HEK293 (cell line): ENCODE results near the gene ATP6V1D.

Source experiments
- CTCF ChIA-PET: fragments of 350-600 bp; formaldehyde crosslinking; extraction: SDS; loops from one replicate; lab custom pipeline; 2021; ENCODE audit warnings: antibody characterized with exemption; lab: Yijun Ruan, JAX
- POLR2A ChIA-PET: fragments of 300-600 bp; formaldehyde crosslinking; extraction: SDS; loops from one replicate; lab custom pipeline; 2020; ENCODE audit warnings: antibody characterized with exemption, inconsistent platforms; lab: Yijun Ruan, JAX
- H3K27ac ChIP-seq: fragments of 200-500 bp; sonication (Bioruptor generic); 2 replicates; pipeline ENCODE4 v1.5.1; 2014; ENCODE audit warnings: low read depth, low read length, control low read depth, inconsistent platforms; ENCODE audit errors: extremely low read depth
- H3K36me3 ChIP-seq, 2 experiments: fragments of 200-500 bp in 1 of 2; sonication (Bioruptor generic) in 1 of 2; 1 replicate in 1 of 2; 2 replicates in 1 of 2; pipeline ENCODE4 v1.5.1; 2014 to 2017; ENCODE audit warnings: inconsistent platforms in 2 of 2, low read length in 2 of 2; ENCODE audit not compliant: control insufficient read depth in 2 of 2, insufficient read depth in 1 of 2
- H3K4me1 ChIP-seq: fragments of 200-500 bp; sonication (Bioruptor generic); 2 replicates; pipeline ENCODE4 v1.5.1; 2014; ENCODE audit warnings: mild to moderate bottlenecking, low read length, inconsistent platforms; ENCODE audit not compliant: control insufficient read depth, insufficient read depth
- H3K4me3 ChIP-seq: 2 replicates; pipeline ENCODE4 v1.5.1; 2011; ENCODE audit warnings: low read depth, mild to moderate bottlenecking, control low read depth, low read length, moderate library complexity
- H3K9me3 ChIP-seq: fragments of 200-500 bp; sonication (Bioruptor generic); 2 replicates; pipeline ENCODE4 v1.5.1; 2014; ENCODE audit warnings: low read depth, low read length, inconsistent platforms; ENCODE audit not compliant: control insufficient read depth, insufficient read depth
- GLIS1 ChIP-seq: fragments of 450-650 bp; formaldehyde crosslinking; IDR thresholded peaks from 2 replicates; pipeline ENCODE4 v1.5.1; 2016; ENCODE audit warnings: missing biosample characterization, missing genetic modification characterization
- HOXA7 ChIP-seq: sonication (generic); formaldehyde crosslinking; IDR thresholded peaks from 2 replicates; pipeline ENCODE4 v1.8.1; 2022; ENCODE audit warnings: missing genetic modification reagents, borderline replicate concordance
- HOXD13 ChIP-seq: sonication (generic); formaldehyde crosslinking; IDR thresholded peaks from 2 replicates; pipeline ENCODE4 v1.8.0; 2022; ENCODE audit warnings: missing genetic modification reagents, borderline replicate concordance
- MZF1 ChIP-seq: fragments of 450-650 bp; formaldehyde crosslinking; IDR thresholded peaks from 2 replicates; pipeline ENCODE4 v1.5.1; 2017; ENCODE audit warnings: missing biosample characterization, missing genetic modification characterization, borderline replicate concordance
- ZBTB1 ChIP-seq: fragments of 450-650 bp; formaldehyde crosslinking; IDR thresholded peaks from 2 replicates; pipeline ENCODE4 v1.5.1; 2016; ENCODE audit warnings: missing biosample characterization, missing genetic modification characterization
- ZBTB21 ChIP-seq: fragments of 450-650 bp; formaldehyde crosslinking; IDR thresholded peaks from 2 replicates; pipeline ENCODE4 v1.5.1; 2017; ENCODE audit warnings: missing biosample characterization, missing genetic modification characterization
- ZNF2 ChIP-seq: fragments of 450-650 bp; formaldehyde crosslinking; IDR thresholded peaks from 2 replicates; pipeline ENCODE4 v1.5.1; 2016; ENCODE audit warnings: missing biosample characterization, missing genetic modification characterization
- ZNF311 ChIP-seq: fragments of 450-650 bp; formaldehyde crosslinking; IDR thresholded peaks from 2 replicates; pipeline ENCODE4 v1.5.1; 2017; ENCODE audit warnings: missing biosample characterization, missing genetic modification characterization, borderline replicate concordance
- ZNF48 ChIP-seq: fragments of 450-650 bp; formaldehyde crosslinking; IDR thresholded peaks from 2 replicates; pipeline ENCODE4 v1.5.1; 2016; ENCODE audit warnings: missing biosample characterization, missing genetic modification characterization
- ZNF701 ChIP-seq: fragments of 450-650 bp; formaldehyde crosslinking; IDR thresholded peaks from 2 replicates; pipeline ENCODE4 v1.5.1; 2016; ENCODE audit warnings: missing biosample characterization, missing genetic modification characterization
- TF ChIP-seq, protein P1 (sequence below): fragments of 450-650 bp; formaldehyde crosslinking; conservative IDR thresholded peaks from 2 replicates; pipeline ENCODE4 v1.5.1; 2016; ENCODE audit warnings: low read depth, missing biosample characterization, missing genetic modification characterization
- TF ChIP-seq, protein P2 (sequence below): fragments of 450-650 bp; formaldehyde crosslinking; IDR thresholded peaks from 2 replicates; pipeline ENCODE4 v1.5.1; 2016; ENCODE audit warnings: missing biosample characterization, missing genetic modification characterization
- TF ChIP-seq, protein P3 (sequence below): fragments of 450-650 bp; formaldehyde crosslinking; IDR thresholded peaks from 2 replicates; pipeline ENCODE4 v1.5.1; 2016; ENCODE audit warnings: missing biosample characterization, missing genetic modification characterization
- TF ChIP-seq, protein P4 (sequence below): fragments of 450-650 bp; formaldehyde crosslinking; IDR thresholded peaks from 2 replicates; pipeline ENCODE4 v1.5.1; 2017; ENCODE audit warnings: missing biosample characterization, missing genetic modification characterization
- TF ChIP-seq, protein P5 (sequence below): fragments of 450-650 bp; formaldehyde crosslinking; IDR thresholded peaks from 2 replicates; pipeline ENCODE4 v1.5.1; 2016; ENCODE audit warnings: missing biosample characterization, missing genetic modification characterization

The ATP6V1D gene

DNA sequence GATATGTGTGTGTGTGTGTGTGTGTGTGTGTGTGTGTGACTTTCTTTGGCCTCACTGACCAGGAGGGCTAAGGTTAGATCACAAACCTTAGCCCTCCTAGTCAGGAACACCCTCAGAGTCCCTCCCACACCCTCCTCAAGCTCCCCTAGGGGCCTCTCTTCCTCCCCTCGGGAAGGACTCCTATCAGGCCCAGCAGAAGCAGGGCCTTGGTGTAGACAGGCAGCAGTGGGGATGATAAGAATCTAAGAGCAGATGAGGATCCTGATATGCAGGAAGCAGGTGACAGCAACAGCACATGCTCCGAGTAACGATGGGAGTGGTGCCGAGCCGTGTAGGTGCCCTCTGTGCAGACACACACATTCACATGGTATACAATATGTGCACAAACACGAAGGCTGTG lies 31.7 kb upstream of the ATP6V1D start:
- H3K9me3 ChIP-seq, result no peaks in the 10 kb centered on the region
- TF ChIP-seq ZBTB21 (tag by site-specific recombination) (no peak), ZNF701 (tag by site-specific recombination) (no peak), GLIS1 (tag by site-specific recombination) (peak; percentile 31; the same call in 1 of the 2 replicates)
- H3K27ac ChIP-seq, result no peak overlapping the region
- no peak overlapping the region for H3K4me3 ChIP-seq
- peaks cover 0 to 14% of the 10 kb centered on the region in 2 experiments; a peak in 1 of 3 replicates for H3K36me3 ChIP-seq
- POLR2A ChIA-PET, result no interaction called here
- CTCF ChIA-PET, result interaction anchor here (1.1 to 1.2 kb wide), 2 partner anchors 36 to 224 kb away, joined by 5 read pairs; no protein-coding TSS in a partner anchor
- H3K4me1 ChIP-seq, result no peaks in the 10 kb centered on the region

DNA sequence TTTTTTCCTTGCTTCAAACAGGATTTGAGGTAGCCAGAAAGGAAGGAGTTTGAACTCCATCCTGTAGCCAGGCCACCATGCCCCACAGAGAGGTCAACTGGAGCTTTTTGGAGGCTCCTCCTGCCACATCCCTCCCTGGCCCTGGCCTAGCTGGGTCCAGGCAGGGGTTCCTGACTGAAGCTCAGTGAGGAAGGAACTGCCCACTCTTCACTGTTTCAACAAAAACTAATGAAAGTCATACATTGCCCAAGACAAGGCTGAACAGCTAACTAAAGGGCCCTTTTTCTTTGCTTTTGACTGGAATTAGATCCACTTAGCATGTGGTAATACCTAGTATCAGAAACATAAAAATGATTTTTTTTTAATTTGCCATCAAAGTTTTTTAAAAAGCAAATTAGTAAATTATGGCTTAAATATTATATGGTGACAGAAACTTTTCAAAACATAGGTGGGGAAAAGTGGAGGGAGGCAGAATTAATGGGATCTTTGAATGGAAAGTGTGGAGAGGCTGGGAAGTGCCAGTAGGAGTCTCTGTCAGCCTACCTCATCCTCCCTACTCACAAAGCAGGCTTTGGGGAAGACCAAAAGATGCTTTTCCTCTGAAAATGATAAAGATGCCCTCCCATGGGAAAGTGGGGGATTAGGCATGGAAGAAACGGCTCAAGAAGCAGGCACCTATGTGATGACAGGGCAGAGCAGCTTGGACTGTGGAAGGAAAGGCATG lies 30.4 kb upstream of the ATP6V1D start:
- Histone ChIP-seq H3K27ac (no peak overlapping the region), H3K4me1 (no peaks in the 10 kb centered on the region), H3K4me3 (no peak overlapping the region), H3K36me3 (peaks cover 7 to 26% of the 10 kb centered on the region in 2 experiments; a peak in 2 of 3 replicates), H3K9me3 (no peaks in the 10 kb centered on the region)
- CTCF ChIA-PET, result interaction anchor here (0.6 to 1.2 kb wide), 3 partner anchors 13 to 223 kb away, joined by 3 to 5 read pairs (median 3); no protein-coding TSS in a partner anchor
- POLR2A ChIA-PET, result interaction anchor here (0.5 kb wide), 1 partner anchor 439 kb away, joined by 3 read pairs; no protein-coding TSS in a partner anchor
- TF ChIP-seq, protein P1, sequence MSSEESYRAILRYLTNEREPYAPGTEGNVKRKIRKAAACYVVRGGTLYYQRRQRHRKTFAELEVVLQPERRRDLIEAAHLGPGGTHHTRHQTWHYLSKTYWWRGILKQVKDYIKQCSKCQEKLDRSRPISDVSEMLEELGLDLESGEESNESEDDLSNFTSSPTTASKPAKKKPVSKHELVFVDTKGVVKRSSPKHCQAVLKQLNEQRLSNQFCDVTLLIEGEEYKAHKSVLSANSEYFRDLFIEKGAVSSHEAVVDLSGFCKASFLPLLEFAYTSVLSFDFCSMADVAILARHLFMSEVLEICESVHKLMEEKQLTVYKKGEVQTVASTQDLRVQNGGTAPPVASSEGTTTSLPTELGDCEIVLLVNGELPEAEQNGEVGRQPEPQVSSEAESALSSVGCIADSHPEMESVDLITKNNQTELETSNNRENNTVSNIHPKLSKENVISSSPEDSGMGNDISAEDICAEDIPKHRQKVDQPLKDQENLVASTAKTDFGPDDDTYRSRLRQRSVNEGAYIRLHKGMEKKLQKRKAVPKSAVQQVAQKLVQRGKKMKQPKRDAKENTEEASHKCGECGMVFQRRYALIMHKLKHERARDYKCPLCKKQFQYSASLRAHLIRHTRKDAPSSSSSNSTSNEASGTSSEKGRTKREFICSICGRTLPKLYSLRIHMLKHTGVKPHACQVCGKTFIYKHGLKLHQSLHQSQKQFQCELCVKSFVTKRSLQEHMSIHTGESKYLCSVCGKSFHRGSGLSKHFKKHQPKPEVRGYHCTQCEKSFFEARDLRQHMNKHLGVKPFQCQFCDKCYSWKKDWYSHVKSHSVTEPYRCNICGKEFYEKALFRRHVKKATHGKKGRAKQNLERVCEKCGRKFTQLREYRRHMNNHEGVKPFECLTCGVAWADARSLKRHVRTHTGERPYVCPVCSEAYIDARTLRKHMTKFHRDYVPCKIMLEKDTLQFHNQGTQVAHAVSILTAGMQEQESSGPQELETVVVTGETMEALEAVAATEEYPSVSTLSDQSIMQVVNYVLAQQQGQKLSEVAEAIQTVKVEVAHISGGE, result no peak
- TF ChIP-seq HOXA7 (CRISPR knock-in tag), result no peak
- TF ChIP-seq, protein P2, sequence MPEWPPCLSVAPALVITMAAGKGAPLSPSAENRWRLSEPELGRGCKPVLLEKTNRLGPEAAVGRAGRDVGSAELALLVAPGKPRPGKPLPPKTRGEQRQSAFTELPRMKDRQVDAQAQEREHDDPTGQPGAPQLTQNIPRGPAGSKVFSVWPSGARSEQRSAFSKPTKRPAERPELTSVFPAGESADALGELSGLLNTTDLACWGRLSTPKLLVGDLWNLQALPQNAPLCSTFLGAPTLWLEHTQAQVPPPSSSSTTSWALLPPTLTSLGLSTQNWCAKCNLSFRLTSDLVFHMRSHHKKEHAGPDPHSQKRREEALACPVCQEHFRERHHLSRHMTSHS (tag by site-specific recombination), result no peak
- TF ChIP-seq ZBTB1 (tag by site-specific recombination), result no peak
- TF ChIP-seq, protein P3, sequence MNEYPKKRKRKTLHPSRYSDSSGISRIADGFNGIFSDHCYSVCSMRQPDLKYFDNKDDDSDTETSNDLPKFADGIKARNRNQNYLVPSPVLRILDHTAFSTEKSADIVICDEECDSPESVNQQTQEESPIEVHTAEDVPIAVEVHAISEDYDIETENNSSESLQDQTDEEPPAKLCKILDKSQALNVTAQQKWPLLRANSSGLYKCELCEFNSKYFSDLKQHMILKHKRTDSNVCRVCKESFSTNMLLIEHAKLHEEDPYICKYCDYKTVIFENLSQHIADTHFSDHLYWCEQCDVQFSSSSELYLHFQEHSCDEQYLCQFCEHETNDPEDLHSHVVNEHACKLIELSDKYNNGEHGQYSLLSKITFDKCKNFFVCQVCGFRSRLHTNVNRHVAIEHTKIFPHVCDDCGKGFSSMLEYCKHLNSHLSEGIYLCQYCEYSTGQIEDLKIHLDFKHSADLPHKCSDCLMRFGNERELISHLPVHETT (tag by site-specific recombination), result no peak
- TF ChIP-seq HOXD13, result no peak
- TF ChIP-seq ZNF311 (tag by site-specific recombination), result no peak
- TF ChIP-seq, protein P4, sequence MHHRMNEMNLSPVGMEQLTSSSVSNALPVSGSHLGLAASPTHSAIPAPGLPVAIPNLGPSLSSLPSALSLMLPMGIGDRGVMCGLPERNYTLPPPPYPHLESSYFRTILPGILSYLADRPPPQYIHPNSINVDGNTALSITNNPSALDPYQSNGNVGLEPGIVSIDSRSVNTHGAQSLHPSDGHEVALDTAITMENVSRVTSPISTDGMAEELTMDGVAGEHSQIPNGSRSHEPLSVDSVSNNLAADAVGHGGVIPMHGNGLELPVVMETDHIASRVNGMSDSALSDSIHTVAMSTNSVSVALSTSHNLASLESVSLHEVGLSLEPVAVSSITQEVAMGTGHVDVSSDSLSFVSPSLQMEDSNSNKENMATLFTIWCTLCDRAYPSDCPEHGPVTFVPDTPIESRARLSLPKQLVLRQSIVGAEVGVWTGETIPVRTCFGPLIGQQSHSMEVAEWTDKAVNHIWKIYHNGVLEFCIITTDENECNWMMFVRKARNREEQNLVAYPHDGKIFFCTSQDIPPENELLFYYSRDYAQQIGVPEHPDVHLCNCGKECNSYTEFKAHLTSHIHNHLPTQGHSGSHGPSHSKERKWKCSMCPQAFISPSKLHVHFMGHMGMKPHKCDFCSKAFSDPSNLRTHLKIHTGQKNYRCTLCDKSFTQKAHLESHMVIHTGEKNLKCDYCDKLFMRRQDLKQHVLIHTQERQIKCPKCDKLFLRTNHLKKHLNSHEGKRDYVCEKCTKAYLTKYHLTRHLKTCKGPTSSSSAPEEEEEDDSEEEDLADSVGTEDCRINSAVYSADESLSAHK (tag by site-specific recombination), result no peak
- no peak for TF ChIP-seq MZF1 (tag by site-specific recombination)
- TF ChIP-seq, protein P5, sequence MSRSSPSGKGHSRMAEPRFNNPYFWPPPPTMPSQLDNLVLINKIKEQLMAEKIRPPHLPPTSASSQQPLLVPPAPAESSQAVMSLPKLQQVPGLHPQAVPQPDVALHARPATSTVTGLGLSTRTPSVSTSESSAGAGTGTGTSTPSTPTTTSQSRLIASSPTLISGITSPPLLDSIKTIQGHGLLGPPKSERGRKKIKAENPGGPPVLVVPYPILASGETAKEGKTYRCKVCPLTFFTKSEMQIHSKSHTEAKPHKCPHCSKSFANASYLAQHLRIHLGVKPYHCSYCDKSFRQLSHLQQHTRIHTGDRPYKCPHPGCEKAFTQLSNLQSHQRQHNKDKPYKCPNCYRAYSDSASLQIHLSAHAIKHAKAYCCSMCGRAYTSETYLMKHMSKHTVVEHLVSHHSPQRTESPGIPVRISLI (tag by site-specific recombination), result no peak
- TF ChIP-seq ZNF48 (tag by site-specific recombination), result no peak
- no peak for TF ChIP-seq ZNF2 (tag by site-specific recombination)
